ENCODE results near the gene SUSD1. TPM values are rescaled to one million over a fixed set of nuclear protein-coding genes. Genes with fewer than 3 reads are reported as not detected.
A peak's percentile ranks its signal among the peaks of the same experiment; 100 is the strongest.

SUSD1 gene
- total and polyA plus RNA-seq, 2 of the 13 experiments (the other 11 are each of a cell fraction or from before 2014, with no cell fraction given) = 25.9 to 32.3 TPM

DNA sequence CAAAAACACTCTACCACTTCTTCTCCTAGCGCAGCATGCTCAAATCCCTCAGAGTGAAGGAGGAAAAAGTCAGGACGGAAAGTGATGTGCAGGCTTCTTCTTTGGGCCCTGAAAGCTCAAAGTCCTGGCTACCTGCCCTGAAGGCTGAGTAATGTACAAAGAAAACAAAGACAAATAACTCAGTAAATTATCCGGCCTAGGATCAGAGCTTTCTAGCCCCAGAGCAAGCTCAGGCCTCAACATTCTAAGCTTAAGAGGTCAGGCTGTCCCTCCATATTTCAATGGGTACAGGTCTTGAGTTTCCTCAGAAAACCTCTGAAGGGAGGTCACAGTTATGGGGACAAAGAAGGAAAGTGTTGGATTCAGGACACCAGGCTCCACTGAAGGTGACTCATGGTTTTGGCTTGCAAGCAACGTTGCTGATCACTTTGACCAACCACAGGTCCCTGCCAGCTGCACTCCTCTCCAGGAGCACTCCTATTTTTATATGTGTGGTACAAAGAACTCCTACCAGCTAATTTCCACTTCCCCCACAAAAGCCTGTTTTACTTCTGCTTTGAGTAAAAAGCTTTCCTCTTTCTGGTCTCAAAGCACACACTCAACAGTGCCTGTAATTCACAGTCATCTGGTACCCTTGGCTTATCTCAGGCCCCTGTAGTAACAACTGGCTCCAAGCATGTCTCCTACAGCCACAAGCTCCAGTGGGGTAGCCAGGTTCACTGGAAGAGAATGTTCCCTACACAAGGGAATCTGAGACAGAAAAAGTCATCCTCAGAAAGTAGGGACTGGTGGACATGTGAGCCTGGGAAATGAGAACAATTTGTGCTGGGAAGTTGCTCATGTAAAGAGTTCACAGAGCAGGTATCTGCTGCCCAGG is 162.8 kb downstream of the SUSD1 start (continued):
- TF ChIP-seq ZNF142 (CRISPR knock-in tag; IDR thresholded peaks at IDR 0.05) (no peak), MAFF (IDR thresholded peaks at IDR 0.05; ENCODE audit: low read depth, low read length) (no peak), ZC3H13 (CRISPR knock-in tag; IDR thresholded peaks at IDR 0.05) (no peak), CREB1 (IDR thresholded peaks at IDR 0.05) (no peak), CREB1 (CRISPR knock-in tag; IDR thresholded peaks at IDR 0.05) (0 out of 2 replicates have a peak, but pooled peaks have one; percentile 6), ZNF703 (CRISPR knock-in tag; IDR thresholded peaks at IDR 0.05; ENCODE audit: borderline replicate concordance) (no peak)
- TF ChIP-seq, protein P1, sequence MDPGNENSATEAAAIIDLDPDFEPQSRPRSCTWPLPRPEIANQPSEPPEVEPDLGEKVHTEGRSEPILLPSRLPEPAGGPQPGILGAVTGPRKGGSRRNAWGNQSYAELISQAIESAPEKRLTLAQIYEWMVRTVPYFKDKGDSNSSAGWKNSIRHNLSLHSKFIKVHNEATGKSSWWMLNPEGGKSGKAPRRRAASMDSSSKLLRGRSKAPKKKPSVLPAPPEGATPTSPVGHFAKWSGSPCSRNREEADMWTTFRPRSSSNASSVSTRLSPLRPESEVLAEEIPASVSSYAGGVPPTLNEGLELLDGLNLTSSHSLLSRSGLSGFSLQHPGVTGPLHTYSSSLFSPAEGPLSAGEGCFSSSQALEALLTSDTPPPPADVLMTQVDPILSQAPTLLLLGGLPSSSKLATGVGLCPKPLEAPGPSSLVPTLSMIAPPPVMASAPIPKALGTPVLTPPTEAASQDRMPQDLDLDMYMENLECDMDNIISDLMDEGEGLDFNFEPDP (CRISPR knock-in tag; conservative IDR thresholded peaks at IDR 0.05) = no peak

All from HepG2 (cell line).